Psoas muscle (tissue), 8 donors: ENCODE measurements around the gene CFAP298. TPM values are rescaled to one million over a fixed set of nuclear protein-coding genes. Genes with fewer than 3 reads are reported as not detected.

Experiments
- ATAC-seq, 4 donors: fragments of 200-7000 bp; cut with Tn5 transposase; one replicate each; pipeline ENCODE4 v1.9.1; 2020; ENCODE audit warnings: moderate library complexity in 3 of 4, mild to moderate bottlenecking in 2 of 4
- DNase-seq, 2 donors: peaks; one replicate each; pipeline ENCODE4 v3.0.0-alpha.2; 2020
- H3K27ac ChIP-seq: fragments of 200-600 bp; one replicate; pipeline ENCODE4 v1.8.0; 2022
- H3K27me3 ChIP-seq, 3 donors: fragments of 200-600 bp in 1 of 3; one replicate each; pipeline versions ENCODE4 v1.6.1 to v1.8.0; 2013 to 2022; ENCODE audit warnings: low read length in 2 of 3, mild to moderate bottlenecking in 2 of 3, moderate library complexity in 1 of 3; ENCODE audit not compliant: insufficient read depth in 3 of 3
- H3K36me3 ChIP-seq, 2 donors: fragments of 200-600 bp in 1 of 2; one replicate each; pipeline versions ENCODE4 v1.6.1 to v1.8.0; 2013 to 2022; ENCODE audit warnings: low read depth in 1 of 2, mild to moderate bottlenecking in 1 of 2, moderate library complexity in 1 of 2; ENCODE audit not compliant: insufficient read depth in 1 of 2
- H3K4me1 ChIP-seq: fragments of 200-600 bp; one replicate; pipeline ENCODE4 v1.8.0; 2022
- H3K4me3 ChIP-seq: fragments of 200-600 bp; one replicate; pipeline ENCODE4 v1.8.0; 2022; ENCODE audit warnings: mild to moderate bottlenecking
- H3K9me3 ChIP-seq: fragments of 200-600 bp; one replicate; pipeline ENCODE4 v1.8.0; 2022
- CTCF ChIP-seq: fragments of 200-600 bp; IDR thresholded peaks from one replicate; pipeline ENCODE4 v1.8.0; 2022; ENCODE audit warnings: antibody characterized with exemption
- WGBS, 3 donors: extraction: QIAGEN DNeasy Blood & Tissue Kit; methylation state at CpG; one replicate each; pipeline versions ENCODE4 v1.1.6 to v1.1.7; 2013; 5-methylcytosine and 5-hydroxymethylcytosine counted together
- intact Hi-C, 2 donors: fragments of 100-400 bp; cut with DNase I; formaldehyde crosslinking; loops; one replicate each; pipeline versions ENCODE4 v1.11.0 to v1.14.2; 2022
- polyA plus RNA-seq, 3 donors: library from polyadenylated mRNA; stranded (reverse); fragments of 200-250 nt; gene quantifications; one replicate each; pipeline ENCODE4 v1.2.3, GENCODE V29; 2013
- total RNA-seq, 4 donors: library from RNA; stranded (reverse); fragmentation: NEBNext Ultra II Directional in 2 of 4; extraction: Animal tissue kit (Norgen Biotek cat#: 25700) in 2 of 4; gene quantifications; one replicate each; pipeline versions ENCODE4 v1.2.1 to v1.2.4, GENCODE V29; 2021 to 2023
- donor health status: healthy with polysubstance abuse.
- donor health status: DM: no; HTN: no; CAD: no; lungs with moderate emphysema.
- donor health status: Bipolar disorder and iron deficiency.
- donor health status: healthy.
- donor health status: DM: yes; HTN: yes; CAD: no.
- donor health status: DM: no; HTN: no; CAD: no.
- donor health status: DM: no; HTN: no; CAD: no.
- donor health status: DM: yes; HTN: yes; CAD: no.

Gene CFAP298
- total and polyA plus RNA-seq, 7 donors = 24.6 to 64.8 (median 31.6) TPM

GRCh38 chr21:32559006-32559610 is 53.1 kb downstream of the CFAP298 start:
- Histone ChIP-seq H3K27me3 (no peaks in the 10 kb centered on the region), H3K4me3 (no peak overlapping the region), H3K36me3 (no peaks in the 10 kb centered on the region), H3K4me1 (no peaks in the 10 kb centered on the region), H3K27ac (no peak overlapping the region), H3K9me3 (no peaks in the 10 kb centered on the region)
- DNase-seq (no peak), ATAC-seq (no peak)
- TF ChIP-seq CTCF = no peak
- intact Hi-C loops = no loop called here
- 81 to 83% (median 83%) methylated on average over 6 of the region's 6 CpGs for WGBS, 3 donors

- no peaks in the 10 kb centered on the region for H3K36me3 ChIP-seq
Measured at GRCh38 chr21:32558106-32558505, 54.1 kb downstream of the CFAP298 start.

GRCh38 chr21:32554832-32555638 is 57.1 kb downstream of the CFAP298 start:
- H3K27me3 ChIP-seq = no peaks in the 10 kb centered on the region
- H3K9me3 ChIP-seq = no peaks in the 10 kb centered on the region
- DNase-seq (no peak), ATAC-seq (no peak)
- intact Hi-C loops = no loop called here
- H3K4me3 ChIP-seq = no peak overlapping the region
- no peak for TF ChIP-seq CTCF
- no peaks in the 10 kb centered on the region for H3K4me1 ChIP-seq
- 81 to 85% (median 82%) methylated on average over 4 of the region's 4 CpGs for WGBS, 3 donors
- no peaks in the 10 kb centered on the region for H3K36me3 ChIP-seq
- H3K27ac ChIP-seq = no peak overlapping the region

More at GRCh38 chr21:32558106-32558505, 54.1 kb downstream of the CFAP298 start:
- no peaks in the 10 kb centered on the region for H3K9me3 ChIP-seq
- H3K27ac ChIP-seq = no peak overlapping the region
- WGBS, 3 donors = 71 to 80% (median 77%) methylated on average over 3 of the region's 3 CpGs
- no peak for TF ChIP-seq CTCF
- intact Hi-C loops = no loop called here
- no peak overlapping the region for H3K4me3 ChIP-seq
- DNase-seq = no peak
- H3K27me3 ChIP-seq = no peaks in the 10 kb centered on the region
- no peak for ATAC-seq
- no peaks in the 10 kb centered on the region for H3K4me1 ChIP-seq

GRCh38 chr21:32549886-32550285 is 62.3 kb downstream of the CFAP298 start:
- no peak for DNase-seq
- no peak overlapping the region for H3K27ac ChIP-seq
- H3K36me3 ChIP-seq = no peaks in the 10 kb centered on the region
- 81 to 85% (median 83%) methylated on average over 3 of the region's 3 CpGs for WGBS, 3 donors
- TF ChIP-seq CTCF = no peak
- intact Hi-C loops = no loop called here
- ATAC-seq = no peak
- no peaks in the 10 kb centered on the region for H3K9me3 ChIP-seq
- no peak overlapping the region for H3K4me3 ChIP-seq
- no peaks in the 10 kb centered on the region for H3K4me1 ChIP-seq
- no peaks in the 10 kb centered on the region for H3K27me3 ChIP-seq
